GM18526 (cell line): ENCODE results near the gene PILRA.

Experiments used
- POLR2A ChIP-seq: IDR thresholded peaks from 3 replicates; pipeline ENCODE4 v1.6.1; 2011; ENCODE audit not compliant: insufficient read length; ENCODE audit errors: extremely low read depth

The PILRA gene

DNA sequence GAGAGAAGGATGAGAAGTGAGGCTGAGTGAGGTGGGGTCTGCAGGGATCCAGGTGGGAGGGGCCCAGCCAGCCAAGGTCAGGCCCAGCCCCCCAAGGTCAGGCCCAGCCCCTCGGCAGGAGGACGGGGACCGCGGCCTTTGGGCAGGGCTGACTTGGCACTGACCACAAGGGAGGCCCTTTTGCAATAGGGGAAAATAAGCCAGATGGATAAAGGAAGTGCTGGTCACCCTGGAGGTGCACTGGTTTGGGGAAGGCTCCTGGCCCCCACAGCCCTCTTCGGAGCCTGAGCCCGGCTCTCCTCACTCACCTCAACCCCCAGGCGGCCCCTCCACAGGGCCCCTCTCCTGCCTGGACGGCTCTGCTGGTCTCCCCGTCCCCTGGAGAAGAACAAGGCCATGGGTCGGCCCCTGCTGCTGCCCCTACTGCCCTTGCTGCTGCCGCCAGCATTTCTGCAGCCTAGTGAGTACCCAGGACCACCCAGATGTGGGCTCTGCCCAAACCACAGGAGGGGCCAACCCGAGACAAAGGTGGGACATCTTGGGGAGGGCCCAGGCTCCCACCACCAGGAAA, at the start of gene PILRA:
PILRA (plus strand) TSS at position 227 of the 571 bp plus-strand sequence; CDS start at position 397, 170 bp downstream.
- no peak for TF ChIP-seq POLR2A

DNA sequence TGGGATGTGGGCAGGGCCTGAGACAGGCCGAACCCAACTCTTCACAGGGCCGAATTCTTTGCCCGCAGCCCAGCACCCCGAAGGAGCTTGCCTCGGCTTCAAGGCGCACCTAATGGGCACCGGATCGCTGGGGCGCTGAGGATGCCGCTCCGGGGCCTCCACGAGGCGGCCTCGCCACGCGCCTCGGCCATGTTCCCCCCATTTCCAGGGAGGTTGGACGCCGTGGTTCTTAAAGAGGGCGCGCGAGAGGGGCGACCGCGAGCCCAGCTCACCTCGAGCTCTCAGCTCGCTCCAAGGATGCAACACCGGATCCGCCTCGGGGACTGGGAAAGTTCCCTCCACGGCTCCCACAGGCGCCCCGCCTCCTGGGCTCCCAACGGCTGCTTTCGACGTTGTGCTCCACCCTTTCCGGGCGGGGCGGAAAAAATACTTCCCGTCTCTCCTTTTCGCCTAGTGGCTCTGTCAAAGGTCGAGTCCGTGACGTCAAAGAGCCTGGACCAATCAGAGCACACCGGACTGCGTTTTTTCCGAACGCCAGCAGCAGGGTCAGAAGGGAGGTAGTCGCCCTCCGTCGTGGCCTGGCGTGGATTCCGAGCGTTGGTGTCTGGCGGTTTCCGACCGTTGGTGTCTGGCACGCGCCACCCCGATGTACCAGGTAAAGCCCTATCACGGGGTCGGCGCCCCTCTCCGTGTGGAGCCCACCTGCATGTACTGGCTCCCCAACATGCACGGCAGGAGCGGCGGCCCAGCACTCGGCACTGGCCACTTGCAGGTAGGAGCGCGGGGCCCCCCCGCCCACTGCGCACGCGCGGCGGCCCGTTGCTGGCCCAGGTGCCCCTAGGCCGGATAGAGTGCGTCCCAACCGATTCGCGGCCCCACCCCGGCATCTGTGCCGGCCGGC, 37.5 kb upstream of the PILRA start:
- TF ChIP-seq POLR2A, result peak; percentile 94

DNA sequence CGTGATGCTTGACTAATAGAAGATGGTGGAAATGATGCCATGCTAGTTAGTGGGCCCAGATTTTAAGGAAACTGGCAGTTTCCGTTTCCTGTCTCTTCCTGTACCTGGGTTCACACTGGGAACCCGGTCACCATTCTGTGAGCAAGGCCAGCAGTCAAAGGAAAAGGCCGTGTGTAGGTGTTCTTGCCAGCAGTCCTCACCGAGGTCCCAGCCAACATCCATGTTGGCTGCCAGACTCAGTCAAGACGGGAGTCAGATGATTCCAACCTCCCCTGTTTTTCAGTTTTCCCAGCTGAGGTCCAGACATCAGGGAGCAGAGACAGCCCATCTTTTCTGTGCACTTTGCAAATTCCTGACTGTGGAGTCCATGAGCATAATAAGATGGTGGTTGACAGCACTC, 30.5 kb upstream of the PILRA start:
- no peak for TF ChIP-seq POLR2A

DNA sequence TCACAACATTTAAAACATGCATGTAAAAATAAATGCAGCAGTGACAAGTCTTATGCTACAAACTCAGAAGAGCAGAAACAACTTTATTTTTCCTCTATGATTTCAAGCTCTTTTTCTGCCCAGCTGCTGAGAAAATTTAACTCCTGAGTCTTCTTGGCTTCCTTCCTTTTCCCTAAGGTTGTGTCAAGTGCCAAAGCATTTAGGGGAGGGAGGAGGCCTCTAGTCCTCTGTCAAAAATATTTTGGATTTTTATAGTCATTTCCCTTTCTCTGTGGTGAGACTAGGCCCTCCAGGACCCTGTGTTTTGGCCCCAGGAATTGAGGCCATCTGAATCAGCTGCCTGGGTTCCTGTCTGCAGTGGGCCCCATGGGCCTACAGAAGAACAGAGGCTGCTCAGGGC, 26.4 kb upstream of the PILRA start:
- no peak for TF ChIP-seq POLR2A

DNA sequence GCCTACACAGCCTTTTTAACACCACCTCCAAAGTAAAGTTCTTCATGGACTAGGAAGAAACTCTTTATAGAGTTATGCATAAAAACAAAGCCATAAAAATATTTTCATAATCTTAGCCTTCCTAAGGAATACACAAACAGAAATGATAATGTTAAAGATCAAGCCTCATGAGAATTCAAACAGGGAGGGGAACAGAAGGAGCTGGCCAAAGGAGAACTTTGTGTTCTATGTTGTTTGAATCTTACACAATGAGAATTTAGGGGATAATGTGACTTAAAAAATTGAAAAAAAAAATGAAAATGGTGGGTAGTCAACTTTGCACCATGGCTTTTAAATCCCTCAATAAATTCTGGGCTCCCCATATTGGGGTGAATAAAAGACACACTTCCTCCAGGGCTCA, 24.5 kb upstream of the PILRA start:
- TF ChIP-seq POLR2A, result no peak

DNA sequence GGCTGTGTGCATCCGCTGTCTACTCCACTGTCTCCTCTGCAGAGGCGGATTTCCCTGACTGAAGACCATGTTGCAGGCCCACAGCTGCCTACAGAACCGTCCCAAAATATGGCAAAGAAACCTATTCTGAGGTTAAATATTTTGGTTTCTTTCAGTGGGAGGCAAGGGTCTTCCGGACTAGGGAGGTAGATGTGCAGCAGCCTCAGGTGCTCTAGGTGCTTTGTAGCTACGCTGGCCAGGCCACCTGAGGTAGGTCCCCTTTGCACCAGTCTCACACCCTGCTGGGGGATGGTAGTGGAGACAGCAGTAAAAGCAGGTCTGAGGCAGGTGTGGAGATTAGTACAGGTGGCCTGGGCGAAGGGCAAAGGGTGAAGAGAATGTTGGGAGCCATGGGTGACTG, 23.5 kb upstream of the PILRA start:
- no peak for TF ChIP-seq POLR2A

DNA sequence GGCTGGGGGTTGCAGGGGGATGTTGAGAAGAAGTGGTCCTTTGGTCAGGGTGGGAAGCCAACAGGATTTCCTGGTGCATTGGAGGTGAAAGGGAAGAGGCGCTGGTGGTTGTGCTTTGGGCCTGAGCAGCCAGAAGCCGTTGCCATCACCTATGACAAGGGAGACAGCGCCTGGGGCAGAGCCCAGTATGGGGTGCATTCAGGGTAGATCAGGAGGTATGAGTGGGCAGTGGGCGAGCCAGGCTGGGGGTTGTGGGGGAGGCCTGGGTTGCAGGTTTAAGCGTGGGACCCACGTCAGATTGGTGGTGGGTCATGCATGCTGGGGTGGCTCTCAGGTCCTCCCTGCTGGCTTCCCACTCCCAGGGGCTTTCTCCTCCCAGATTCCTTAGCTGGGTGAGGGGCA, 21.6 kb upstream of the PILRA start:
- TF ChIP-seq POLR2A, result no peak

DNA sequence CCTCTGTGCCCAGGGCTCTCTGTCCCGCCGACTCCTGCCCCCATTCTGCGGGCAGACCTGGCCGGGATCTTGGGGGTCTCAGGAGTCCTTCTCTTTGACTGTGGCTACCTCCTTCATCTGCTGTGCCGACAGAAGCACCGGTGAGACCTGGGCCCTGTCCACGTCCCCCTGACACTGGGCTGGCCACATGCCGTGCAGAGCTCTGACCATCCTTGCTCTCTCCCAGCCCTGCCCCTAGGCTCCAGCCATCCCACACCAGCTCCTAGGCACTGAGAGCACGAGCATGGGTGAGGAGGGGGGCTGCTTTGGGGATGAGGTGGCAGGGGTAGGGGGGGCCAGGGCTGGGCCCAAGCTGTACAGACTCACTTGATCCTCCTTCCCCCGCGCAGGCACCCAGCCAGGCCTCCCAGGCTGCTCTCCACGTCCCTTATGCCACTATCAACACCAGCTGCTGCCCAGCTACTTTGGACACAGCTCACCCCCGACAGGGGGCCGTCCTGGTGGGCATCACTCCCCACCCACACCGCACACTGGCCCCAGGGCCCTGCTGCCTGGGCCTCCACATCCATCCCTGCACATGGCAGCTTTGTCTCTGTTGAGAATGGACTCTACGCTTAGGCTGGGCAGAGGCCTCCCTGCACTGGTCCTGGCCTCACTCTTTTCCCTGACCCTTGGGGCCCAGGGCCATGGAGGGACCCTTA, 20.2 kb upstream of the PILRA start:
- TF ChIP-seq POLR2A, result no peak

DNA sequence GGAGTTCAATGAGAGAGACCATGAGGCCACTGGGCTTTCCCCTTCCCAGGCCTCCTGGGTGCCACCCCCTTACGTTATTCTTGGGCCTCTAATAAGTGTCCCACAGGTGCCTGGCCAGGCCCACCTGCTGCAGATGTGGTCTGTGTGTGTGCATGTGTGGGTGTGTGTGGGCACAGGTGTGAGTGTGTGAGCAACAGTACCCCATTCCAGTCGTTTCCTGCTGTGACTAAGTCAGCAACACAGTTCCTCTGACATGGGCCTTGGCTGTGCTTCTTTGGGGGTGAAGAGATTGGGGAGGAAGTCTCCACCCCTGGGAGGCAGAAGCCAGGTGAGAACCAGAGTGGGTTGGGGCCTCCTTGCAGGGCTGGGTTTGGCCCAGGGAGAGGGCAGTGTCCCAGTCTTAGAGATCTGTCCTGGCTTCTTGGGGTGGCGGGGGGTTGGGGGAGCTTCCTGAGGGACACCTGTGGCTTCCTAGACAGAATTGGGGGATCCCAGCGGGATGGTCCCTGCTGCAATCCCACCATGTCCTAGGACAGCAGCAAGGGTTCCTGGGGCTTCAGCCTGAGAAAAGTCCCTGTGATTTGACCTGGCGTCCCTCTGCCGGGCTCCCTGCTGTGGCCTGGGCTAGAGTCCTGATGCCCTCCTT, 19.5 kb upstream of the PILRA start:
- TF ChIP-seq POLR2A, result no peak

DNA sequence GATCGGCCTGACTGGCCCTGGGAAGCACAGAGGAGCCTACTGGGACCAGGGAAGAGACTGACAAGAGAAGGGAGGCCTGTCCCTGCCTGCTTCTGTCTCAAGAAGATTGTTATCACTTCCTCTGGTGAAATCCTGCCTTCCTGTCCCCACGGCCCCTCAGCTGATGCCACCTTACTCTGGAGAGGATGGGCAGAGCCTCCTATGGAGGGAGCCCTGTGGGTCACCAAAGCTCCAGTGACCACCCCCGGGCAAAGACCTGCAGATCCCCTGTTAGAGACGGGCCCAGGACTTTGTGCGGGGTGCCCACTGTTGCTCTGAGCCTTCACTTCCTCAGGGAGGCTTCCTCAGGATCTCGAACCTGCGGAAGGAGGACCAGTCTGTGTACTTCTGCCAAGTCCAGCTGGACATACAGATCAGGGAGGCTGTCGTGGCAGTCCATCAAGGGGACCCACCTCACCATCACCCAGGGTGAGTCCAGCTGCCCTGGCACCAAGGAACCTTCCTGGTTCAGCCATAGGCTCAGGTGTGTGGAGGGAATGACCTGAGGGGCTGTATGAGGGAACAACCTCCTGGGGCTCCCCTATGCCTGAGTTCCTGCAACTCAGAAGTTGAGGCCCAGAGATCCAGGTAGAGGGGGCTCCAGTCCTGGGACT, 16.7 kb upstream of the PILRA start:
- TF ChIP-seq POLR2A, result no peak

DNA sequence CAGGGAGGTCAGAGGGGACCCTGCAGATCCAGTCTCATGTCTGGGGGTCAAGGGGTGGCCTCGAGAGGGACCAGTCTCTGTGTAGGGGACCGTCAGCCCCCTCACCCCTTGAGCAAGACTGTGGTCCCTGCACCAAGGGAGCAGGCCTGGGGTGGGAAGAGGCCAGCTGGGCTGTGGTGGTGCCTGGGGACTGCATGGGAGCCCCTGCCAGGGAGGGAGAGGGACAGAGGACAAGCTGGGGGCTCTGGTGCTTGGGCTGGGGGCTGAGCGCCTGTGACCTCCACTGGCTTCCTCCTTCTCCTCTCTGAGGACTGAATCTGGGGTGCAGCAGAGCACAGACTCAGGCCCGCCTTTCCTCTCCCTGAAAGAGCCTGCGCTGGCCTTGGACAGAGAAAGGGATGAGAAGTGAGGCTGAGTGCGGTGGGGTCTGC, 16.1 kb upstream of the PILRA start:
- no peak for TF ChIP-seq POLR2A

DNA sequence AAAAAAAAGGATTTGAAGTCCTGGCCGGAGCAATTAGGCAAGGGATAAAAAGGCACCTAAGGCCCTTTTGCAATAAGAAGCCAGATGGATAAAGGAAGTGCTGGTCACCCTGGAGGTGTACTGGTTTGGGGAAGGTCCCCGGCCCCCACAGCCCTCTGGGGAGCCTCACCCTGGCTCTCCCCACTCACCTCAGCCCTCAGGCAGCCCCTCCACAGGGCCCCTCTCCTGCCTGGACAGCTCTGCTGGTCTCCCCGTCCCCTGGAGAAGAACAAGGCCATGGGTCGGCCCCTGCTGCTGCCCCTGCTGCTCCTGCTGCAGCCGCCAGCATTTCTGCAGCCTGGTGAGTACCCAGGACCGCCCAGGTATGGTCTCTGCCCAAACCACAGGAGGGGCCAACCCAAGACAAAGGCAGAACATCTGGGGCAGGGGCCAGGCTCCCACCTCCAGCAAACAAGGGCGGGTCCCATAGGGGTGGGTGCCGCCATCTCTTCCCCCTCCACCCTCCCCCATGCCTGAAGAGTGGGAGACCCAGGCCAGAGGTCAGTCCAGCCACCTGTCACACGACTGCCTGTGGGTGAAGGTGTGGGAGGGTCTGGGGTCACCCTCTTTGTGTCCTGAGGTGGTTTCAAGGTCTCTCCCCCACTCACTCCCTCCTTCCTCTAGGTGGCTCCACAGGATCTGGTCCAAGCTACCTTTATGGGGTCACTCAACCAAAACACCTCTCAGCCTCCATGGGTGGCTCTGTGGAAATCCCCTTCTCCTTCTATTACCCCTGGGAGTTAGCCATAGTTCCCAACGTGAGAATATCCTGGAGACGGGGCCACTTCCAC, 15.0 kb upstream of the PILRA start, which contains the start of gene PILRB:
PILRB (plus strand) TSS at position 91 of the 830 bp plus-strand sequence; CDS start at position 277, 186 bp downstream.
- no peak for TF ChIP-seq POLR2A

DNA sequence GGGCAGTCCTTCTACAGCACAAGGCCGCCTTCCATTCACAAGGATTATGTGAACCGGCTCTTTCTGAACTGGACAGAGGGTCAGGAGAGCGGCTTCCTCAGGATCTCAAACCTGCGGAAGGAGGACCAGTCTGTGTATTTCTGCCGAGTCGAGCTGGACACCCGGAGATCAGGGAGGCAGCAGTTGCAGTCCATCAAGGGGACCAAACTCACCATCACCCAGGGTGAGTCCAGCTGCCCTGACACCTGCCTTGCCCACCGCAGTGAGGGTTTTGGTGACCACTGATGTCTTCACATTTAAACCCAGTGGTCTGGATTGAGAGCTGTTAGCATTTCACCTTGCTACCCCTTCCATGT, 14.5 kb upstream of the PILRA start:
- TF ChIP-seq POLR2A, result no peak
